Body of pancreas (tissue), 4 donors: Measurements from ENCODE around the gene GRID1.

Experiments used
- POLR2A ChIP-seq, 3 donors: fragments of 450-650 bp; IDR thresholded peaks; one replicate each; pipeline ENCODE4 v1.6.1; 2016; ENCODE audit warnings: antibody characterized with exemption in 3 of 3, mild to moderate bottlenecking in 2 of 3
- TF ChIP-seq, protein P1 (sequence below), 7 experiments: fragments of 450-650 bp in 4 of 7; fragments of 200-600 bp in 3 of 7; sonication (generic) in 3 of 7; IDR thresholded peaks; one replicate each; pipeline ENCODE4 v1.5.1; 2016 to 2019; ENCODE audit warnings: antibody characterized with exemption in 7 of 7

DNA sequence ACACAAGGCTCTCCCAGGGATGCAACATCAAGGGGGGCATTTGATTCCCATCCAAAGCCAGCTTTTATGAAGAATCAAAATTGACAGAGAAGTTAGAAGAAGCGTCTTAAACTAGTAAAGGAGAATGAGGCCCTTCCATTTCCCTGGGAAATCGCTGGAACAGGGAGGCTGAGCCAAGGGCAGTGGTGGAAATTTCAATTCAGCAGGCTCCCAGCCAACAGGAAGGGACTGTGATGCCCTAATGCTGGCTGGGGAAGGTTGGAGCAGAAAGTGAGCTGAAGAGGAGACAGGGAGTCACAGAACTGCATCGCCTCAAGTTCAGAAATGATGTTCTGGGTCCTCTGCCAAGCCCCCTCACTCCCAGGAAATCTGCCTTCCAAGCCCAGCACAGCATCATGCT is 517.3 kb downstream of the GRID1 start:
- TF ChIP-seq, protein P1, sequence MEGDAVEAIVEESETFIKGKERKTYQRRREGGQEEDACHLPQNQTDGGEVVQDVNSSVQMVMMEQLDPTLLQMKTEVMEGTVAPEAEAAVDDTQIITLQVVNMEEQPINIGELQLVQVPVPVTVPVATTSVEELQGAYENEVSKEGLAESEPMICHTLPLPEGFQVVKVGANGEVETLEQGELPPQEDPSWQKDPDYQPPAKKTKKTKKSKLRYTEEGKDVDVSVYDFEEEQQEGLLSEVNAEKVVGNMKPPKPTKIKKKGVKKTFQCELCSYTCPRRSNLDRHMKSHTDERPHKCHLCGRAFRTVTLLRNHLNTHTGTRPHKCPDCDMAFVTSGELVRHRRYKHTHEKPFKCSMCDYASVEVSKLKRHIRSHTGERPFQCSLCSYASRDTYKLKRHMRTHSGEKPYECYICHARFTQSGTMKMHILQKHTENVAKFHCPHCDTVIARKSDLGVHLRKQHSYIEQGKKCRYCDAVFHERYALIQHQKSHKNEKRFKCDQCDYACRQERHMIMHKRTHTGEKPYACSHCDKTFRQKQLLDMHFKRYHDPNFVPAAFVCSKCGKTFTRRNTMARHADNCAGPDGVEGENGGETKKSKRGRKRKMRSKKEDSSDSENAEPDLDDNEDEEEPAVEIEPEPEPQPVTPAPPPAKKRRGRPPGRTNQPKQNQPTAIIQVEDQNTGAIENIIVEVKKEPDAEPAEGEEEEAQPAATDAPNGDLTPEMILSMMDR (IDR thresholded peaks at IDR 0.05): no peak
- TF ChIP-seq POLR2A (IDR thresholded peaks at IDR 0.05): no peak
